SK-N-SH (cell line): ENCODE measurements around the gene HOTAIR. TPM values are rescaled to one million over a fixed set of nuclear protein-coding genes. Genes with fewer than 3 reads are reported as not detected.

Experiments
- CTCF ChIA-PET: fragments of 300-600, 350-600 bp; formaldehyde crosslinking; extraction: SDS; loops from one replicate; lab custom pipeline; 2021; lab: Yijun Ruan, JAX
- POLR2A ChIA-PET: fragments of 350-600 bp; sonication (Branson Sonifier 250); formaldehyde crosslinking; extraction: SDS; loops from one replicate; lab custom pipeline; 2020; ENCODE audit warnings: antibody characterized with exemption, inconsistent platforms; lab: Yijun Ruan, JAX
- DNase-seq: peaks from one replicate; pipeline ENCODE4 v3.0.0; 2012
- H2AFZ ChIP-seq: fragments of 200-600 bp; sonication (generic); 2 replicates; pipeline ENCODE4 v1.8.1; 2016; ENCODE audit warnings: antibody characterized with exemption, mild to moderate bottlenecking, low read depth
- H3F3A ChIP-seq: fragments of 200-600 bp; sonication (generic); replicated peaks from 2 replicates; pipeline ENCODE3; 2016; ENCODE audit warnings: antibody characterized with exemption, mild to moderate bottlenecking; ENCODE audit not compliant: insufficient read depth
- H3K27ac ChIP-seq, 2 experiments: fragments of 200-500 bp in 1 of 2; fragments of 200-600 bp in 1 of 2; sonication (Bioruptor generic) in 1 of 2; sonication (generic), shearing (Covaris generic) in 1 of 2; 2 replicates each; pipeline versions ENCODE4 v1.5.1 to v1.6.1; 2014 to 2016; ENCODE audit warnings: low read depth in 2 of 2, inconsistent platforms in 1 of 2, low read length in 1 of 2, mild to moderate bottlenecking in 1 of 2, mixed read lengths in 1 of 2
- H3K27me3 ChIP-seq: fragments of 200-600 bp; sonication (generic), shearing (Covaris generic); 2 replicates; pipeline ENCODE4 v1.6.1; 2016; ENCODE audit warnings: mixed run types; ENCODE audit not compliant: insufficient read depth
- H3K36me3 ChIP-seq, 2 experiments: fragments of 200-500 bp in 1 of 2; fragments of 200-600 bp in 1 of 2; sonication (Bioruptor generic) in 1 of 2; sonication (generic) in 1 of 2; replicated peaks in 1 of 2; 2 replicates each; pipeline versions ENCODE3 to v1.5.1; 2014 to 2016; ENCODE audit warnings: low read length in 1 of 2, mild to moderate bottlenecking in 1 of 2; ENCODE audit not compliant: insufficient read depth in 2 of 2, control insufficient read depth in 1 of 2
- H3K4me1 ChIP-seq, 2 experiments: fragments of 200-500 bp in 1 of 2; fragments of 200-600 bp in 1 of 2; sonication (Bioruptor generic) in 1 of 2; sonication (generic), shearing (Covaris generic) in 1 of 2; 2 replicates each; pipeline versions ENCODE4 v1.5.1 to v1.6.1; 2014 to 2016; ENCODE audit warnings: low read depth in 1 of 2, low read length in 1 of 2, mixed run types in 1 of 2; ENCODE audit not compliant: insufficient read depth in 2 of 2, control insufficient read depth in 1 of 2
- H3K4me2 ChIP-seq: fragments of 200-600 bp; sonication (generic), shearing (Covaris generic); 2 replicates; pipeline ENCODE4 v1.6.1; 2017; ENCODE audit warnings: mixed run types
- H3K4me3 ChIP-seq, 2 experiments: fragments of 200-500 bp in 1 of 2; fragments of 200-600 bp in 1 of 2; sonication (Bioruptor generic) in 1 of 2; sonication (generic), shearing (Covaris generic) in 1 of 2; 2 replicates each; pipeline versions ENCODE4 v1.5.1 to v1.8.1; 2014 to 2016; ENCODE audit warnings: low read depth in 2 of 2, inconsistent platforms in 1 of 2, low read length in 1 of 2, mild to moderate bottlenecking in 1 of 2, mixed read lengths in 1 of 2, moderate library complexity in 1 of 2
- H3K79me2 ChIP-seq: fragments of 200-600 bp; sonication (generic); 2 replicates; pipeline ENCODE4 v1.8.1; 2017; ENCODE audit warnings: mild to moderate bottlenecking; ENCODE audit not compliant: insufficient read depth
- H3K9ac ChIP-seq: fragments of 200-600 bp; sonication (generic); 2 replicates; pipeline ENCODE4 v1.6.1; 2017; ENCODE audit warnings: mixed run types
- H3K9me2 ChIP-seq: fragments of 200-600 bp; sonication (generic); 2 replicates; pipeline ENCODE4 v1.6.1; 2017; ENCODE audit warnings: mixed run types
- H3K9me3 ChIP-seq: fragments of 200-600 bp; sonication (generic); 2 replicates; pipeline ENCODE4 v1.6.1; 2017; ENCODE audit warnings: mixed run types, mild to moderate bottlenecking, moderate library complexity
- H4K20me1 ChIP-seq: fragments of 200-600 bp; sonication (generic); 2 replicates; pipeline ENCODE4 v1.6.1; 2017; ENCODE audit warnings: mild to moderate bottlenecking, mixed run types; ENCODE audit not compliant: insufficient read depth
- CHD2 ChIP-seq: fragments of 150-350 bp; IDR thresholded peaks from 2 replicates; pipeline ENCODE4 v1.6.1; 2018; ENCODE audit warnings: low read length; ENCODE audit not compliant: partially characterized antibody
- ELF1 ChIP-seq: IDR thresholded peaks from 2 replicates; pipeline ENCODE4 v1.4.0; 2012
- EP300 ChIP-seq, 2 experiments: IDR thresholded peaks; 2 replicates each; pipeline versions ENCODE4 v1.4.0 to v1.6.1; 2012; ENCODE audit warnings: borderline replicate concordance in 1 of 2, low read depth in 1 of 2, low read length in 1 of 2
- GATA2 ChIP-seq: sonication (generic); formaldehyde crosslinking; IDR thresholded peaks from 2 replicates; pipeline ENCODE4 v1.5.0; 2020; ENCODE audit warnings: mild to moderate bottlenecking, missing genetic modification reagents
- JUND ChIP-seq: IDR thresholded peaks from 2 replicates; pipeline ENCODE4 v1.4.0; 2012
- RXRA ChIP-seq: IDR thresholded peaks from 2 replicates; pipeline ENCODE4 v1.4.0; 2012; ENCODE audit warnings: low read depth, mild to moderate bottlenecking, borderline replicate concordance
- USF1 ChIP-seq: IDR thresholded peaks from 2 replicates; pipeline ENCODE4 v1.4.0; 2012; ENCODE audit warnings: low read depth, borderline replicate concordance
- USF2 ChIP-seq: fragments of 150-350 bp; IDR thresholded peaks from 2 replicates; pipeline ENCODE4 v1.6.1; 2017; ENCODE audit warnings: antibody characterized with exemption, low read length, low read depth, borderline replicate concordance
- YY1 ChIP-seq: IDR thresholded peaks from 2 replicates; pipeline ENCODE4 v1.4.0; 2012; ENCODE audit warnings: low read depth, mild to moderate bottlenecking
- WGBS: methylation state at CpG from one replicate; pipeline ENCODE4 v1.1.6; 2017; ENCODE audit warnings: low lambda C conversion rate; 5-methylcytosine and 5-hydroxymethylcytosine counted together
- polyA plus RNA-seq, 3 experiments: library from polyadenylated mRNA; depleted of rRNA; stranded (reverse); fragments of >200 nt; gene quantifications; 2 replicates each; pipeline ENCODE4 v1.2.3, GENCODE V29; 2012
- TF ChIP-seq, protein P1 (sequence below): IDR thresholded peaks from 2 replicates; pipeline ENCODE4 v1.4.0; 2012; ENCODE audit warnings: low read depth
- TF ChIP-seq, protein P2 (sequence below): fragments of 200-600 bp; sonication (generic); IDR thresholded peaks from 2 replicates; pipeline ENCODE4 v1.6.1; 2017; ENCODE audit warnings: antibody characterized with exemption, mild to moderate bottlenecking, moderate library complexity

Gene HOTAIR
- polyA plus RNA-seq, 1 of the 3 experiments (the other 2 are of a cell fraction): not detected

DNA sequence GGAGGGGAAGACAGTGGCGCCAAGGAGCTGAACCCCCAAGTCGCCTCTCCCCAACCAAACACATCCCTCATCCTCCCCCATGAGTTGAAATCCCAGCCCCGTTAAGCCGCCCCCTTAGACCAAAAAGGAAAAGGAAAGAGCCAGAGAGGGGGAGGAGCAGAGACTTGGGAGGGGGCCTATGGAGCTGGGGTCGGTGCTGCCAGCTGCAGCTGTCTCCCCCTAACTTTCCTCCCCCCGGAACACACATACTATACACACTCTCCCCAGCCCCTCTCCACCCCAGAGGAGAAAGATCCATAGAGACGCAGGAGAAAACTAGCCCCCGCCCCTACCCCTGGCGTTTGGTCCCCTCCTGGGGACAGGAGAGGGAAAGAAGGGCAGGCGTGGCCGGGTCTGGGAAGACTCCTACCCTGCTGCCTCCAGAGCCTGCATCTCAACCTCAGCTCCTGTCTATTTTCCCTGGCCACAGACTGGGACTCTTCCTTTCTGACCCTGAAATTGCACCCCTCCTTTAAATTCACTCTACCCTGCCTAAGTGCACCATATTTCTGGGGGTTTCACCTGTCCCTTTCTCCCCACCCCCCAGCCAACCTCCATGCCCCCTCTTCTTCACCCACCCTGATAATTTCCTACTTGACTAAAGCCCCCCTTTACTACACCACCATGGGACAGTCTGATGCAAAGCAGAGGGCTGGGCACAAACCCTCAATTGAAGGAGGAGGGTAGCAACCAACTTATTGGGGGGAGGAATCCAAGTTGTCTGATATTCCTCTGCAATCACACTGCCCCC, 23.6 kb upstream of the HOTAIR start:
- WGBS: 74% methylated on average over 11 of the region's 11 CpGs

More for the DNA sequence above, 23.6 kb upstream of the HOTAIR start:
- H3K36me3 ChIP-seq: no peaks in the 10 kb centered on the region
- H3K4me1 ChIP-seq: peaks cover 0 to 16% of the 10 kb centered on the region in 2 experiments; a peak in 2 of 4 replicates
- no peak overlapping the region for H3K4me3 ChIP-seq
- DNase-seq: no peak
- no peaks in the 10 kb centered on the region for H3K9me3 ChIP-seq
- no peaks in the 10 kb centered on the region for H3K9me2 ChIP-seq
- no peaks in the 10 kb centered on the region for H3F3A ChIP-seq
- no peaks in the 10 kb centered on the region for H3K79me2 ChIP-seq
- ChIA-PET POLR2A (interaction anchor here (0.5 kb wide), 1 partner anchor 14 kb away, joined by 3 read pairs; no protein-coding TSS in a partner anchor), CTCF (interaction anchor here (0.6 to 24.5 kb wide), 14 partner anchors 7 to 370 kb away, joined by 3 to 568 read pairs (median 4); partner anchors contain the start of genes HOXC10, HOXC5, HOXC8 and SMUG1)
- no peak overlapping the region for H3K4me2 ChIP-seq
- TF ChIP-seq JUND (no peak), USF2 (no peak), EP300 (IDR thresholded peaks at IDR 0.05; ENCODE audit: borderline replicate concordance in 1 of 2, low read depth in 1 of 2, low read length in 1 of 2) (no peak), ELF1 (no peak), RXRA (no peak), CHD2 (no peak), GATA2 (CRISPR knock-in tag) (no peak), USF1 (no peak), YY1 (no peak)
- TF ChIP-seq, protein P1, sequence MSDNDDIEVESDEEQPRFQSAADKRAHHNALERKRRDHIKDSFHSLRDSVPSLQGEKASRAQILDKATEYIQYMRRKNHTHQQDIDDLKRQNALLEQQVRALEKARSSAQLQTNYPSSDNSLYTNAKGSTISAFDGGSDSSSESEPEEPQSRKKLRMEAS: no peak
- TF ChIP-seq, protein P2, sequence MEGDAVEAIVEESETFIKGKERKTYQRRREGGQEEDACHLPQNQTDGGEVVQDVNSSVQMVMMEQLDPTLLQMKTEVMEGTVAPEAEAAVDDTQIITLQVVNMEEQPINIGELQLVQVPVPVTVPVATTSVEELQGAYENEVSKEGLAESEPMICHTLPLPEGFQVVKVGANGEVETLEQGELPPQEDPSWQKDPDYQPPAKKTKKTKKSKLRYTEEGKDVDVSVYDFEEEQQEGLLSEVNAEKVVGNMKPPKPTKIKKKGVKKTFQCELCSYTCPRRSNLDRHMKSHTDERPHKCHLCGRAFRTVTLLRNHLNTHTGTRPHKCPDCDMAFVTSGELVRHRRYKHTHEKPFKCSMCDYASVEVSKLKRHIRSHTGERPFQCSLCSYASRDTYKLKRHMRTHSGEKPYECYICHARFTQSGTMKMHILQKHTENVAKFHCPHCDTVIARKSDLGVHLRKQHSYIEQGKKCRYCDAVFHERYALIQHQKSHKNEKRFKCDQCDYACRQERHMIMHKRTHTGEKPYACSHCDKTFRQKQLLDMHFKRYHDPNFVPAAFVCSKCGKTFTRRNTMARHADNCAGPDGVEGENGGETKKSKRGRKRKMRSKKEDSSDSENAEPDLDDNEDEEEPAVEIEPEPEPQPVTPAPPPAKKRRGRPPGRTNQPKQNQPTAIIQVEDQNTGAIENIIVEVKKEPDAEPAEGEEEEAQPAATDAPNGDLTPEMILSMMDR: no peak
- H2AFZ ChIP-seq: no peak overlapping the region
- peaks cover 42% of the 10 kb centered on the region for H3K27me3 ChIP-seq
- no peak overlapping the region for H3K9ac ChIP-seq
- no peaks in the 10 kb centered on the region for H4K20me1 ChIP-seq
- no peak overlapping the region for H3K27ac ChIP-seq
